ENCODE measurements around the gene TRIM9.

The TRIM9 gene

GRCh38 chr14:51059032-51059431, 35.9 kb downstream of the TRIM9 start:
- DNase-seq (ENCODE audit: low read depth in 2 of 2, low spot score in 1 of 2), result no peak

GRCh38 chr14:51058382-51058781, 36.5 kb downstream of the TRIM9 start:
- no peak for DNase-seq (ENCODE audit: low read depth in 2 of 2, low spot score in 1 of 2)

GRCh38 chr14:51056421-51056820, 38.5 kb downstream of the TRIM9 start:
- no peak for DNase-seq (ENCODE audit: low read depth in 2 of 2, low spot score in 1 of 2)

- no peak for DNase-seq (ENCODE audit: low read depth in 2 of 2, low spot score in 1 of 2)
Observed at GRCh38 chr14:51053157-51053556, 41.7 kb downstream of the TRIM9 start.

GRCh38 chr14:51044961-51045360, 49.9 kb downstream of the TRIM9 start:
- no peak for DNase-seq (ENCODE audit: low read depth in 2 of 2, low spot score in 1 of 2)

GRCh38 chr14:51041883-51042282, 53.0 kb downstream of the TRIM9 start:
- DNase-seq (ENCODE audit: low read depth in 2 of 2, low spot score in 1 of 2), result no peak

GRCh38 chr14:51041108-51041531, 53.8 kb downstream of the TRIM9 start:
- DNase-seq (ENCODE audit: low read depth in 2 of 2, low spot score in 1 of 2), result no peak

- no peak for DNase-seq (ENCODE audit: low read depth in 2 of 2, low spot score in 1 of 2)
Observed at GRCh38 chr14:51039252-51039651, 55.7 kb downstream of the TRIM9 start.

GRCh38 chr14:51035611-51036192, 59.2 kb downstream of the TRIM9 start:
- no peak for DNase-seq (ENCODE audit: low read depth in 2 of 2, low spot score in 1 of 2)

- no peak for DNase-seq (ENCODE audit: low read depth in 2 of 2, low spot score in 1 of 2)
Observed at GRCh38 chr14:51028851-51029754, 65.8 kb downstream of the TRIM9 start.

- DNase-seq (ENCODE audit: low read depth in 2 of 2, low spot score in 1 of 2), result no peak
Observed at GRCh38 chr14:51028361-51028760, 66.5 kb downstream of the TRIM9 start.

- DNase-seq (ENCODE audit: low read depth in 2 of 2, low spot score in 1 of 2), result no peak
Observed at GRCh38 chr14:51024377-51024776, 70.5 kb downstream of the TRIM9 start.

- no peak for DNase-seq (ENCODE audit: low read depth in 2 of 2, low spot score in 1 of 2)
Observed at GRCh38 chr14:51023964-51024363, 70.9 kb downstream of the TRIM9 start.

- no peak for DNase-seq (ENCODE audit: low read depth in 2 of 2, low spot score in 1 of 2)
Observed at GRCh38 chr14:51022769-51023168, 72.1 kb downstream of the TRIM9 start.

GRCh38 chr14:51020024-51020710, 74.7 kb downstream of the TRIM9 start:
- no peak for DNase-seq (ENCODE audit: low read depth in 2 of 2, low spot score in 1 of 2)

- DNase-seq (ENCODE audit: low read depth in 2 of 2, low spot score in 1 of 2), result no peak
Observed at GRCh38 chr14:51019089-51019488, 75.8 kb downstream of the TRIM9 start.

- no peak for DNase-seq (ENCODE audit: low read depth in 2 of 2, low spot score in 1 of 2)
Observed at GRCh38 chr14:51018521-51018920, 76.4 kb downstream of the TRIM9 start.

GRCh38 chr14:51014625-51015024, 80.3 kb downstream of the TRIM9 start:
- no peak for DNase-seq (ENCODE audit: low read depth in 2 of 2, low spot score in 1 of 2)

- DNase-seq (ENCODE audit: low read depth in 2 of 2, low spot score in 1 of 2), result no peak
Observed at GRCh38 chr14:51014086-51014485, 80.8 kb downstream of the TRIM9 start.

GRCh38 chr14:51012055-51012454, 82.8 kb downstream of the TRIM9 start:
- DNase-seq (ENCODE audit: low read depth in 2 of 2, low spot score in 1 of 2), result no peak

- no peak for DNase-seq (ENCODE audit: low read depth in 2 of 2, low spot score in 1 of 2)
Observed at GRCh38 chr14:51008446-51008845, 86.5 kb downstream of the TRIM9 start.

- no peak for DNase-seq (ENCODE audit: low read depth in 2 of 2, low spot score in 1 of 2)
Observed at GRCh38 chr14:51006781-51007211, 88.1 kb downstream of the TRIM9 start.

Data from stimulated activated CD8-positive, alpha-beta memory T cell treated with anti-CD3 and anti-CD28 coated beads, Interleukin-4, amount 100 ng/mL, for 1 hour (primary cell).